Measurements from ENCODE around the gene CDC16.

GRCh38 chr13:114231886-114232285 is 2.8 kb upstream of the CDC16 start:
- TF ChIP-seq MYNN (tag by site-specific recombination; IDR thresholded peaks at IDR 0.05; ENCODE audit: borderline replicate concordance) (no peak), CTCF (tag by site-specific recombination; IDR thresholded peaks at IDR 0.05) (no peak), REST (tag by site-specific recombination; IDR thresholded peaks at IDR 0.05) (no peak), ZNF747 (tag by site-specific recombination; IDR thresholded peaks at IDR 0.05) (no peak), ATF2 (tag by site-specific recombination; IDR thresholded peaks at IDR 0.05; ENCODE audit: low read depth) (no peak), ZBTB10 (tag by site-specific recombination; IDR thresholded peaks at IDR 0.05) (no peak), ZFP41 (tag by site-specific recombination; IDR thresholded peaks at IDR 0.05; ENCODE audit: borderline replicate concordance) (no peak), KLF16 (tag by site-specific recombination; IDR thresholded peaks at IDR 0.05) (no peak)
